Uterus (tissue), 2 donors: ENCODE data around the gene ITPR2.

Experiments
- POLR2A ChIP-seq, 2 donors: fragments of 450-650 bp; IDR thresholded peaks; one replicate each; pipeline ENCODE4 v1.6.1; 2016; ENCODE audit warnings: antibody characterized with exemption in 2 of 2, mild to moderate bottlenecking in 1 of 2, moderate library complexity in 1 of 2
- TF ChIP-seq, protein P1 (sequence below), 4 experiments: fragments of 200-600 bp in 2 of 4; fragments of 450-650 bp in 2 of 4; sonication (generic) in 2 of 4; IDR thresholded peaks; one replicate each; pipeline ENCODE4 v1.5.1; 2016 to 2019; ENCODE audit warnings: antibody characterized with exemption in 4 of 4, mild to moderate bottlenecking in 2 of 4, moderate library complexity in 1 of 4

DNA sequence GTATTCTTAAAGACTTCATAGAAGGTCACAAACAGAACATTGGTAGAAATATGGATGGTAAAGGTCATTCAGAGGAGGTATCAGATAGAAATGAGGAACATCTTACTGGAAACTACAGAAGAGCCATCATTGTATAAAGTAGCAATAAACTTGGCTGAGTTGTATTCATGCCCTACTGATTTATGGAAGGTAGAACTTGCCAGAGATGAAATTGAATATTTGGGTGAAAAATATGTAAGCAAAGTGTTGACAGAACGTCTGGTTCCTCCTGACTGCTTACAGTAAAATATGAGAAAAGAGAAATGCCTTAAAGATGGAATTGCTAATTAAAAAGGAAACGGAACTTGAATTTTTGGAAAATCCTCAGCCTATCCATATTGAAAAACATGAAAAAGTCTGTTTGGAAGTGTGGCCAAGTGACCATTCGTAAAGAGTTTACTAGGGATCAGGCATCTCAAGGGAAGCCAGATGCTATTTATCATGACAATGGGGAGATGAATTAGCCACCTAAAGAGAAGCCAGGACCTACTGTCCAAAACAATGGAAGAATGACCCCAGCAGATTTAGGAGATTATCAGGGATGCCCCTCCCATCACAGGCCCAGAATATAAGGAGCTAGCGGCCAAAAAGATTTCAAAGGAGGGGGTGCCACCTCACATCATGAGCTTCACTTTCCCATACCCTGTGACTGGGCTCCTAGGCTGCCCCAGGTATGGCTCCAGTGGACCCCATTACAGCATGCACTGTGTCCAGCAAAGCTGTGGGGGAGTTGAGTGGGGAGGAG lies 189.3 kb downstream of the ITPR2 start:
- TF ChIP-seq, protein P1, sequence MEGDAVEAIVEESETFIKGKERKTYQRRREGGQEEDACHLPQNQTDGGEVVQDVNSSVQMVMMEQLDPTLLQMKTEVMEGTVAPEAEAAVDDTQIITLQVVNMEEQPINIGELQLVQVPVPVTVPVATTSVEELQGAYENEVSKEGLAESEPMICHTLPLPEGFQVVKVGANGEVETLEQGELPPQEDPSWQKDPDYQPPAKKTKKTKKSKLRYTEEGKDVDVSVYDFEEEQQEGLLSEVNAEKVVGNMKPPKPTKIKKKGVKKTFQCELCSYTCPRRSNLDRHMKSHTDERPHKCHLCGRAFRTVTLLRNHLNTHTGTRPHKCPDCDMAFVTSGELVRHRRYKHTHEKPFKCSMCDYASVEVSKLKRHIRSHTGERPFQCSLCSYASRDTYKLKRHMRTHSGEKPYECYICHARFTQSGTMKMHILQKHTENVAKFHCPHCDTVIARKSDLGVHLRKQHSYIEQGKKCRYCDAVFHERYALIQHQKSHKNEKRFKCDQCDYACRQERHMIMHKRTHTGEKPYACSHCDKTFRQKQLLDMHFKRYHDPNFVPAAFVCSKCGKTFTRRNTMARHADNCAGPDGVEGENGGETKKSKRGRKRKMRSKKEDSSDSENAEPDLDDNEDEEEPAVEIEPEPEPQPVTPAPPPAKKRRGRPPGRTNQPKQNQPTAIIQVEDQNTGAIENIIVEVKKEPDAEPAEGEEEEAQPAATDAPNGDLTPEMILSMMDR (IDR thresholded peaks at IDR 0.05) = no peak
- no peak for TF ChIP-seq POLR2A (IDR thresholded peaks at IDR 0.05)
